ENCODE results near the gene GCC2. TPM values are rescaled to one million over a fixed set of nuclear protein-coding genes. Genes with fewer than 3 reads are reported as not detected.

The GCC2 gene
- total and polyA plus RNA-seq, 9 of the 15 experiments (the other 6 are each of a cell fraction or from before 2014, with no cell fraction given) = 11.4 to 35.7 (median 19.9) TPM

- Histone ChIP-seq H3K79me2 (ENCODE audit: control insufficient read depth, insufficient read depth, low read length) (no peaks in the 10 kb centered on the region), H3K27me3 (ENCODE audit: control insufficient read depth in 2 of 2, insufficient read depth in 2 of 2, low read length in 2 of 2) (no peaks in the 10 kb centered on the region), H2AFZ (ENCODE audit: low read depth, low read length) (no peak overlapping the region), H3K27ac (ENCODE audit: extremely low read depth, low read depth, low read length) (no peak overlapping the region), H3K9ac (ENCODE audit: insufficient read depth in 1 of 2, low read depth in 2 of 2, low read length in 2 of 2) (no peak overlapping the region), H4K20me1 (replicated peaks; ENCODE audit: control insufficient read depth, insufficient read depth, low read length) (no peaks in the 10 kb centered on the region), H3K36me3 (ENCODE audit: control insufficient read depth, insufficient read depth, low read length) (peaks cover 55% of the 10 kb centered on the region), H3K4me3 (no peak overlapping the region), H3K9me1 (ENCODE audit: control insufficient read depth, insufficient read depth, low read length) (no peaks in the 10 kb centered on the region), H3K4me1 (replicated peaks in 1 of 2; ENCODE audit: control insufficient read depth in 2 of 2, insufficient read depth in 2 of 2, low read length in 2 of 2) (no peaks in the 10 kb centered on the region), H3K4me2 (ENCODE audit: insufficient read depth, low read length) (no peak overlapping the region), H3K9me3 (replicated peaks; ENCODE audit: control insufficient read depth, insufficient read depth, low read depth, low read length) (no peaks in the 10 kb centered on the region)
- ATAC-seq (no peak), DNase-seq (ENCODE audit: extremely low read depth in 1 of 4, low spot score in 3 of 4) (no peak), FAIRE-seq (no peak)
- intact Hi-C loops (cut with micrococcal nuclease) = no loop called here
- BruUV-seq (replicated peaks) = no TSS peak
- CTCF ChIA-PET (ENCODE audit: low intra/inter-chr PET ratio) = no interaction called here
- TF ChIP-seq RNF219 (CRISPR knock-in tag; IDR thresholded peaks at IDR 0.05) (no peak), ZKSCAN1 (IDR thresholded peaks at IDR 0.05; ENCODE audit: low read depth, low read length) (0 out of 2 replicates have a peak, but pooled peaks have one; percentile 57)
- in situ Hi-C loops (cut with MboI) = no loop called here
- POLR2A ChIA-PET = no interaction called here
Observed at GRCh38 chr2:108490506-108491122, 41.6 kb downstream of the GCC2 start.

- DNase-seq (ENCODE audit: extremely low read depth in 1 of 4, low spot score in 3 of 4) (no peak), FAIRE-seq (no peak), ATAC-seq (no peak)
- H3K4me1 ChIP-seq (replicated peaks in 1 of 2; ENCODE audit: control insufficient read depth in 2 of 2, insufficient read depth in 2 of 2, low read length in 2 of 2) = no peaks in the 10 kb centered on the region
- no peak overlapping the region for H3K4me3 ChIP-seq
- TF ChIP-seq CCAR2 (IDR thresholded peaks at IDR 0.05; ENCODE audit: low read depth, low read length) (no peak), EHMT2 (IDR thresholded peaks at IDR 0.05) (no peak), RAD21 (CRISPR knock-in tag; conservative IDR thresholded peaks at IDR 0.05 in 1 of 2, IDR thresholded peaks at IDR 0.05 in 1 of 2) (no peak), KDM4B (IDR thresholded peaks at IDR 0.05; ENCODE audit: borderline replicate concordance in 2 of 2, low read depth in 1 of 2) (no peak), MAFF (IDR thresholded peaks at IDR 0.05; ENCODE audit: low read length) (no peak), SNRNP70 (optimal IDR thresholded peaks at IDR 0.05; ENCODE audit: low read depth, low read length) (no peak), CEBPB (tag; IDR thresholded peaks at IDR 0.05) (no peak), GABPB2 (CRISPR knock-in tag; conservative IDR thresholded peaks at IDR 0.05) (no peak)
- no peaks in the 10 kb centered on the region for H4K20me1 ChIP-seq (replicated peaks; ENCODE audit: control insufficient read depth, insufficient read depth, low read length)
- peaks cover 49% of the 10 kb centered on the region for H3K36me3 ChIP-seq (ENCODE audit: control insufficient read depth, insufficient read depth, low read length)
- ChIA-PET POLR2A (no interaction called here), CTCF (ENCODE audit: low intra/inter-chr PET ratio) (no interaction called here)
- no peaks in the 10 kb centered on the region for H3K9me3 ChIP-seq (replicated peaks; ENCODE audit: control insufficient read depth, insufficient read depth, low read depth, low read length)
- in situ Hi-C loops (cut with MboI) (no loop called here), intact Hi-C loops (cut with micrococcal nuclease) (no loop called here)
- no peak overlapping the region for H3K4me2 ChIP-seq (ENCODE audit: insufficient read depth, low read length)
- H3K27me3 ChIP-seq (ENCODE audit: control insufficient read depth in 2 of 2, insufficient read depth in 2 of 2, low read length in 2 of 2) = no peaks in the 10 kb centered on the region
- no peaks in the 10 kb centered on the region for H3K79me2 ChIP-seq (ENCODE audit: control insufficient read depth, insufficient read depth, low read length)
- H3K9me1 ChIP-seq (ENCODE audit: control insufficient read depth, insufficient read depth, low read length) = no peaks in the 10 kb centered on the region
- no TSS peak for BruUV-seq (replicated peaks)
- no peak overlapping the region for H3K9ac ChIP-seq (ENCODE audit: insufficient read depth in 1 of 2, low read depth in 2 of 2, low read length in 2 of 2)
- no peak overlapping the region for H2AFZ ChIP-seq (ENCODE audit: low read depth, low read length)
- no peak overlapping the region for H3K27ac ChIP-seq (ENCODE audit: extremely low read depth, low read depth, low read length)
Observed at GRCh38 chr2:108491848-108492247, 42.8 kb downstream of the GCC2 start.
